Lower lobe of right lung (tissue), 2 donors: ENCODE data around the gene CHRD. TPM values are rescaled to one million over a fixed set of nuclear protein-coding genes. Genes with fewer than 3 reads are reported as not detected.

ENCODE experiments used
- ATAC-seq, 2 donors: fragments of 200-7000 bp; cut with Tn5 transposase; one replicate each; pipeline ENCODE4 v1.9.1; 2020 to 2022; ENCODE audit warnings: mild to moderate bottlenecking in 2 of 2, moderate library complexity in 2 of 2
- DNase-seq: peaks from one replicate; pipeline ENCODE4 v3.0.0-alpha.2; 2020
- H3K27ac ChIP-seq: fragments of 200-600 bp; one replicate; pipeline ENCODE4 v1.8.0; 2022
- H3K27me3 ChIP-seq: fragments of 200-600 bp; one replicate; pipeline ENCODE4 v1.8.0; 2022; ENCODE audit warnings: low read depth
- H3K36me3 ChIP-seq: fragments of 200-600 bp; one replicate; pipeline ENCODE4 v1.8.0; 2022; ENCODE audit warnings: mild to moderate bottlenecking
- H3K4me1 ChIP-seq: fragments of 200-600 bp; one replicate; pipeline ENCODE4 v1.8.0; 2022
- H3K4me3 ChIP-seq: fragments of 200-600 bp; one replicate; pipeline ENCODE4 v1.8.0; 2022; ENCODE audit warnings: mild to moderate bottlenecking
- H3K9me3 ChIP-seq: fragments of 200-600 bp; one replicate; pipeline ENCODE4 v1.8.0; 2022
- CTCF ChIP-seq: fragments of 200-600 bp; IDR thresholded peaks from one replicate; pipeline ENCODE4 v1.8.0; 2022; ENCODE audit warnings: antibody characterized with exemption, mild to moderate bottlenecking
- intact Hi-C: fragments of 100-400 bp; cut with DNase I; formaldehyde crosslinking; loops from one replicate; pipeline ENCODE4 v1.11.0; 2022
- total RNA-seq: library from RNA; stranded (reverse); fragmentation: NEBNext Ultra II Directional; extraction: Animal tissue kit (Norgen Biotek cat#: 25700); gene quantifications from one replicate; pipeline ENCODE4 v1.2.1, GENCODE V29; 2021
- donor health status: DM: no; HTN: yes; CAD: no; lungs with severe emphysema.

The CHRD gene
- total RNA-seq, 1 donor from 2014 or later, result 4.1 TPM

DNA sequence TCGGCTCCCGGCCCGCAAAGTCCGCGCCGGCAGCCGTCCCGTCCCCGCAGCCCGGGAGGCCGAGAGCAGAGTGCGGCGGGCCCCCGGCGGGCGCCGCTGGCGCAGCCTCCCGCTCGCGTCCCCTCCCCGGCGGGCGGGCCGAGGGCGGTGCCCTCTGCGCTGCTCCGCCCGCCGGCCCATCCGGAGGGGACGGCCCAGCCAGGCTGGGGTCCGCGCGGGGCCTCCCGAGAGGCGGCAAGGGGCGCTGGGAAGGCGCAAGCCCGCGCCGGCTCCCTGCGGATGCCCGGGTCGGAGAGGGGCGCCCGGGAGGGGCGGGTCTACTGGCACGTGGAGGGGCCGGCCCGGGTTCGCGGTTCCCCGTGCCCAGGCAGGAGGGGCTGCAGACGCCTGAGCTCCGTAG lies 18.3 kb upstream of the CHRD start, which contains the start of the genes CLCN2 and POLR2H:
CLCN2 (minus strand) TSS at position 74 of the 400 bp plus-strand sequence. CDS start 126 bp downstream, outside the sequence.
POLR2H (plus strand) TSS at position 179 of the 400 bp plus-strand sequence. CDS start 1,783 bp downstream, outside the sequence.
- Histone ChIP-seq H3K4me1 (peaks cover 23% of the 10 kb centered on the region), H3K4me3 (peak within 1 kb of the TSS; percentile 98), H3K27ac (peak within 1 kb of the TSS; percentile 97), H3K9me3 (no peaks in the 10 kb centered on the region), H3K27me3 (no peaks in the 10 kb centered on the region), H3K36me3 (peaks cover 28% of the 10 kb centered on the region)
- DNase-seq (peak; percentile 61), ATAC-seq (peak; percentile 74 to 75)
- intact Hi-C loops, result no loop called here
- no peak for TF ChIP-seq CTCF

- DNase-seq (peak; percentile 81), ATAC-seq (peak; percentile 52 to 64)
- Histone ChIP-seq H3K27me3 (no peaks in the 10 kb centered on the region), H3K9me3 (no peaks in the 10 kb centered on the region), H3K4me1 (peaks cover 23% of the 10 kb centered on the region), H3K36me3 (peaks cover 27% of the 10 kb centered on the region), H3K27ac (peak overlapping the region; percentile 97), H3K4me3 (peak overlapping the region; percentile 98)
- TF ChIP-seq CTCF, result no peak
- intact Hi-C loops, result no loop called here
Observed at GRCh38 chr3:184361932-184362667, 17.8 kb upstream of the CHRD start.

DNA sequence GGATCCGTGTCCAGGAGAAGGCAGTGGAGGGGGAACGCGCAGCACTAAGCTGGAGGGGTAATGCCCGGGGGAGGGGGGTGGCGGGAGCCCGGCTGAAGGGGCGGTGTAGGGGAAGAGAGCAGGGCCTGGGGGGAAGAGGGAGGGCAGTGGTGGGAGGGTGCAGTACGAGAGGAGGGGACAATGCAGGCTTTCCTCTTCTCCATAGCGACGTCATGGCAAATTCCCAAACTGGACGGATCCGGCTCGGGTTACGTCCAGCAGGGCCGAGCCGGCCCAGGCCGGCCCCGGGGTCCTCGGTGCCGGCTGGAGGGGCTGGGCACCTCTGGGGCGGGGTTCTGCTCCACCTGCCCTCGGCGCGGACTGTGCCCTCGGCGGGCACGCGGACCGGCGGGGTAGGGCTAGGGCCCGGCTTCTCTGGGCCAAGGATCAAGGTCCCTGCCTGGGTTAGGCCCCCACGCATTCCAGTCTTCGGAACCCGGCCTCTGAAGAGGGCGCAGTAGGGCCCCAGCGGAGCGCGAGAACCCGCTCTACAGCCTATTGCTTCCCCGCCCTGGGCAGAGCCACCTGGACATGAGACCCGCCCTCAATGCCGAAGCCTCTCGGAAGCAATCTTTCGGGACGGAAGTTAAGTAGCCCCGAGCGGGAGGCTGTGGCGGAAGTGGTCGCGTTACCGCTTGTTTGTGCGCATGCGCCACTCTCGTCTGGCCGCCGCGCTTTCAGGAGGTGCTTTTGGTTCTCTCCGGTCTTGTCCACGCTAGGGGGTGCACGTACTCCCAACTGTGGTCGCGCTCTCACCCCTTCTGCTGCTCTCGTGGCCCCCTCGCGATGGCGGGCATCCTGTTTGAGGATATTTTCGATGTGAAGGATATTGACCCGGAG lies 16.9 kb upstream of the CHRD start:
- Histone ChIP-seq H3K27me3 (no peaks in the 10 kb centered on the region), H3K4me1 (peaks cover 23% of the 10 kb centered on the region), H3K36me3 (peaks cover 33% of the 10 kb centered on the region), H3K4me3 (peak overlapping the region; percentile 98), H3K9me3 (no peaks in the 10 kb centered on the region), H3K27ac (peak overlapping the region; percentile 97)
- TF ChIP-seq CTCF, result peak; percentile 60
- intact Hi-C loops, result no loop called here
- DNase-seq (peak; percentile 97), ATAC-seq (peak; percentile 90 to 92)

- Histone ChIP-seq H3K36me3 (peaks cover 57% of the 10 kb centered on the region), H3K27ac (no peak overlapping the region), H3K4me1 (peaks cover 26% of the 10 kb centered on the region), H3K9me3 (no peaks in the 10 kb centered on the region), H3K27me3 (no peaks in the 10 kb centered on the region), H3K4me3 (no peak overlapping the region)
- intact Hi-C loops, result no loop called here
- DNase-seq, result no peak
- no peak for ATAC-seq
- no peak for TF ChIP-seq CTCF
Observed at GRCh38 chr3:184366619-184367289, 13.1 kb upstream of the CHRD start.

DNA sequence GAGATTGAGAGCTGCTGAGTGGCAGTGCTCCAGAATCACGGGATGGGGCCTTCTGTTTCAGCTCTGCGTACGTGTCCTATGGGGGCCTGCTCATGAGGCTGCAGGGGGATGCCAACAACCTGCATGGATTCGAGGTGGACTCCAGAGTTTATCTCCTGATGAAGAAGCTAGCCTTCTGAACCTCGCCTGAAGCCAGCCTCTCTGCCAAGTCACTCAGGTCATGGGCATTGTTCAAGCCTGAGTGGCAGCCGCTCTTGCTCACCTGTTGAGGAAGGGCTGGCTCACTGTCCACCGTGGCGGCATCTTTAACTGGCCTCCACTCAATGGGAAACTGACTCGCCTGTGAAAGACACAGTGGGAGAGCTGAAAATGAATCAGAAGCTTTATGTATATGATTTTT lies 11.7 kb upstream of the CHRD start:
- no peak for ATAC-seq
- TF ChIP-seq CTCF, result no peak
- no peaks in the 10 kb centered on the region for H3K27me3 ChIP-seq

More for the DNA sequence above, 11.7 kb upstream of the CHRD start:
- Histone ChIP-seq H3K27ac (no peak overlapping the region), H3K36me3 (peaks cover 57% of the 10 kb centered on the region), H3K4me3 (no peak overlapping the region), H3K4me1 (peaks cover 26% of the 10 kb centered on the region), H3K9me3 (no peaks in the 10 kb centered on the region)
- DNase-seq, result no peak
- intact Hi-C loops, result no loop called here
